HepG2 (cell line): ENCODE data around the gene ALDH7A1. TPM values are rescaled to one million over a fixed set of nuclear protein-coding genes. Genes with fewer than 3 reads are reported as not detected.

ENCODE experiments used
- ATAC-seq: fragments of 200-7000 bp; cut with Tn5 transposase; 3 replicates; pipeline ENCODE4 v1.9.1; 2020; ENCODE audit warnings: mild to moderate bottlenecking, moderate library complexity
- BruUV-seq: library from RNA; stranded (reverse); fragments of 400-500 nt; replicated peaks from 2 replicates; lab custom pipeline; 2021; lab: Mats Ljungman, UMichigan
- CTCF ChIA-PET: fragments of 300-600 bp; formaldehyde crosslinking; extraction: SDS; loops from one replicate; lab custom pipeline; 2021; ENCODE audit warnings: low total read pairs, inconsistent platforms, low intra/inter-chr PET ratio; lab: Yijun Ruan, JAX
- POLR2A ChIA-PET: fragments of 350-600 bp; sonication (Branson Sonifier 250); formaldehyde crosslinking; loops from one replicate; lab custom pipeline; 2020; ENCODE audit warnings: antibody characterized with exemption, inconsistent platforms; lab: Yijun Ruan, JAX
- DNase-seq: peaks from one replicate; pipeline ENCODE4 v3.0.0-alpha.2; 2015; ENCODE audit warnings: low spot score
- FAIRE-seq: peaks from 3 replicates; lab custom pipeline; 2011; peaks lifted over from hg19 to GRCh38; lab: Jason Lieb, UNC
- H2AFZ ChIP-seq: one replicate; pipeline ENCODE4 v1.6.1; 2011; ENCODE audit warnings: low read length, inconsistent platforms
- H3K27ac ChIP-seq: fragments of 300-600 bp; 3 replicates; pipeline ENCODE4 v1.8.0; 2011; ENCODE audit warnings: mixed run types, mild to moderate bottlenecking, mixed read lengths, low read length, inconsistent platforms; ENCODE audit not compliant: insufficient read depth; ENCODE audit errors: extremely low read length
- H3K27me3 ChIP-seq, 2 experiments: fragments of 200-600 bp in 1 of 2; 2 replicates in 1 of 2; 3 replicates in 1 of 2; pipeline versions ENCODE4 v1.6.0 to v1.8.0; 2011; ENCODE audit warnings: low read length in 2 of 2, mild to moderate bottlenecking in 2 of 2, moderate library complexity in 2 of 2, inconsistent platforms in 1 of 2; ENCODE audit not compliant: insufficient read depth in 2 of 2, control insufficient read depth in 1 of 2
- H3K36me3 ChIP-seq, 2 experiments: fragments of 200-600 bp in 1 of 2; replicated peaks in 1 of 2; 2 replicates in 1 of 2; 3 replicates in 1 of 2; pipeline versions ENCODE4 v1.5.1 to v1.8.0; 2011; ENCODE audit warnings: low read length in 2 of 2, inconsistent platforms in 1 of 2; ENCODE audit not compliant: insufficient read depth in 2 of 2, control insufficient read depth in 1 of 2
- H3K4me1 ChIP-seq: 2 replicates; pipeline ENCODE4 v1.5.1; 2012; ENCODE audit warnings: low read length, inconsistent platforms; ENCODE audit not compliant: insufficient read depth
- H3K4me2 ChIP-seq: 2 replicates; pipeline ENCODE4 v1.6.0; 2011; ENCODE audit warnings: low read depth, low read length, inconsistent platforms
- H3K4me3 ChIP-seq, 3 experiments: fragments of 200-600 bp in 1 of 3; sonication (generic), shearing (Covaris generic) in 1 of 3; replicated peaks in 1 of 3; 2 replicates each; pipeline ENCODE4 v1.5.1; 2011 to 2016; ENCODE audit warnings: low read length in 3 of 3, inconsistent platforms in 2 of 3, low read depth in 2 of 3, mild to moderate bottlenecking in 2 of 3, control low read depth in 1 of 3, mixed read lengths in 1 of 3; ENCODE audit not compliant: insufficient read depth in 1 of 3
- H3K79me2 ChIP-seq: one replicate; pipeline ENCODE4 v1.6.1; 2011; ENCODE audit warnings: low read length, inconsistent platforms; ENCODE audit not compliant: insufficient read depth
- H3K9ac ChIP-seq: 2 replicates; pipeline ENCODE4 v1.6.0; 2011; ENCODE audit warnings: mild to moderate bottlenecking, low read depth, low read length, inconsistent platforms; ENCODE audit not compliant: insufficient read depth
- H3K9me3 ChIP-seq: 2 replicates; pipeline ENCODE4 v1.5.1; 2012; ENCODE audit warnings: mild to moderate bottlenecking, low read length
- H4K20me1 ChIP-seq: 2 replicates; pipeline ENCODE4 v1.6.0; 2011; ENCODE audit warnings: inconsistent platforms, mild to moderate bottlenecking, low read length, moderate library complexity; ENCODE audit not compliant: insufficient read depth
- AGO1 ChIP-seq: fragments of 200-400 bp; formaldehyde crosslinking; IDR thresholded peaks from 2 replicates; pipeline ENCODE4 v1.6.1; 2017; ENCODE audit warnings: mild to moderate bottlenecking, low read depth, low read length, moderate library complexity; ENCODE audit not compliant: poor library complexity, severe bottlenecking
- ATF7 ChIP-seq, 2 experiments: fragments of 450-650 bp in 1 of 2; sonication (generic) in 1 of 2; formaldehyde crosslinking in 1 of 2; IDR thresholded peaks; 2 replicates each; pipeline versions ENCODE4 v1.4.0 to v1.6.1; 2016 to 2020; ENCODE audit warnings: antibody characterized with exemption in 1 of 2, mild to moderate bottlenecking in 1 of 2, missing genetic modification reagents in 1 of 2
- CREB1 ChIP-seq, 2 experiments: fragments of 450-650 bp in 1 of 2; IDR thresholded peaks; 2 replicates each; pipeline ENCODE4 v1.6.1; 2016 to 2017; ENCODE audit warnings: control low read depth in 1 of 2, mild to moderate bottlenecking in 1 of 2, missing compliant biosample characterization in 1 of 2, missing genetic modification characterization in 1 of 2
- MAFG ChIP-seq: sonication (generic); formaldehyde crosslinking; IDR thresholded peaks from 2 replicates; pipeline ENCODE4 v1.5.1; 2020; ENCODE audit warnings: mild to moderate bottlenecking, missing genetic modification reagents
- NCOR1 ChIP-seq: fragments of 200-600 bp; sonication (generic); IDR thresholded peaks from 2 replicates; pipeline ENCODE4 v1.7.0; 2017; ENCODE audit warnings: antibody characterized with exemption, low read length, borderline replicate concordance
- STAG1 ChIP-seq: sonication (generic); formaldehyde crosslinking; IDR thresholded peaks from 2 replicates; pipeline ENCODE4 v1.4.0; 2020; ENCODE audit warnings: missing genetic modification reagents
- SYNCRIP ChIP-seq: fragments of 200-400 bp; formaldehyde crosslinking; IDR thresholded peaks from 2 replicates; pipeline ENCODE4 v1.6.1; 2018; ENCODE audit warnings: mild to moderate bottlenecking, low read depth, low read length; ENCODE audit not compliant: insufficient read depth
- TBP ChIP-seq: sonication (generic); formaldehyde crosslinking; IDR thresholded peaks from 2 replicates; pipeline ENCODE4 v1.5.0; 2020; ENCODE audit warnings: missing genetic modification reagents
- ZBTB21 ChIP-seq: sonication (generic); formaldehyde crosslinking; IDR thresholded peaks from 2 replicates; pipeline ENCODE4 v1.4.0; 2020; ENCODE audit warnings: missing genetic modification reagents
- ZFP82 ChIP-seq: sonication (generic); formaldehyde crosslinking; IDR thresholded peaks from 2 replicates; pipeline ENCODE4 v1.5.1; 2020; ENCODE audit warnings: mild to moderate bottlenecking, missing genetic modification reagents, borderline replicate concordance
- ZKSCAN5 ChIP-seq: sonication (generic); formaldehyde crosslinking; IDR thresholded peaks from 2 replicates; pipeline ENCODE4 v1.5.1; 2020; ENCODE audit warnings: mild to moderate bottlenecking, missing genetic modification reagents
- ZNF333 ChIP-seq: sonication (generic); formaldehyde crosslinking; IDR thresholded peaks from 2 replicates; pipeline ENCODE4 v1.4.0; 2020; ENCODE audit warnings: mild to moderate bottlenecking, missing genetic modification reagents, borderline replicate concordance
- ZNF468 ChIP-seq: sonication (generic); formaldehyde crosslinking; IDR thresholded peaks from 2 replicates; pipeline ENCODE4 v1.8.0; 2022; ENCODE audit warnings: mild to moderate bottlenecking, moderate library complexity, missing genetic modification reagents
- ZNF546 ChIP-seq: sonication (generic); formaldehyde crosslinking; conservative IDR thresholded peaks from 2 replicates; pipeline ENCODE4 v1.8.1; 2023; ENCODE audit warnings: mild to moderate bottlenecking, missing genetic modification reagents
- ZNF792 ChIP-seq: IDR thresholded peaks from 2 replicates; pipeline ENCODE4 v1.6.1; 2016
- WGBS: methylation state at CpG from one replicate; pipeline ENCODE4 v1.1.6; 2017; ENCODE audit warnings: low lambda C conversion rate; 5-methylcytosine and 5-hydroxymethylcytosine counted together
- in situ Hi-C: cut with HindIII; loops from 2 replicates; pipeline ENCODE4 v1.10.0; 2017; ENCODE audit warnings: low pct_unique_long_range_greater_than_20kb; ENCODE audit not compliant: extremely low pct_ligation_motif_present
- intact Hi-C: fragments of 100-400 bp; cut with micrococcal nuclease; formaldehyde crosslinking; loops from one replicate; pipeline ENCODE4 v1.10.0; 2022; ENCODE audit not compliant: unreplicated experiment
- polyA plus RNA-seq, 8 experiments: library from polyadenylated mRNA; depleted of rRNA in 3 of 8; stranded (reverse) in 7 of 8; unstranded in 1 of 8; fragments of >200 nt; fragmentation: Illumina TruSeq in 4 of 8; extraction: Trizol in 4 of 8; gene quantifications; 2 replicates each; pipeline versions ENCODE4 v1.2.1 to v1.2.3, GENCODE V29; 2011 to 2016; ENCODE audit warnings: low read depth in 4 of 8, missing spikeins in 1 of 8, mixed read lengths in 1 of 8; ENCODE audit not compliant: insufficient read depth in 1 of 8
- total RNA-seq, 5 experiments: library from RNA; depleted of rRNA; stranded (reverse); fragments of >200 nt; fragmentation: Illumina TruSeq; extraction: Trizol; gene quantifications; 2 replicates each; pipeline ENCODE4 v1.2.3, GENCODE V29; 2016; ENCODE audit warnings: low read depth in 1 of 5
- TF ChIP-seq, protein P1 (sequence below): sonication (generic); formaldehyde crosslinking; IDR thresholded peaks from 2 replicates; pipeline ENCODE4 v1.4.0; 2020; ENCODE audit warnings: mild to moderate bottlenecking, low read depth, missing genetic modification reagents

ALDH7A1 gene
- total and polyA plus RNA-seq, 2 of the 13 experiments (the other 11 are each of a cell fraction or from before 2014, with no cell fraction given): 69.0 to 100 TPM

DNA sequence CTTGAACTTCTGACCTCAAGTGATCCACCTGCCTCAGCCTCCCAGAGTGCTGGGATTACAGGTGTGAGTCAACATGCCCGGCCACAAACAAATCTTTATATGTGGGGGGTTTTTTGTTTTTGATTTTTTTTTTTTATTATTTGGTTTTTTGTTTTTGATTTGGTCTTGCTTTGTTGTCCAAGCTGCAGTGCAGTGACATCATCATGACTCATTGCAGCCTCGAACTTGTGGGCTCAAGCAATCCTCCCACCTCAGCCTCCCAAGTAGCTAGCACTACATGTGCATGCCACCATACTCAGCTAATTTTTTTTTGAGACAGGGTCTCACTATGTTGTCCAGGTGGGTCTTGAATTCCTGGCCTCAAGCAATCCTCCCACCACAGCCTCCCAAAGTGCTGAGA, 42.4 kb downstream of the ALDH7A1 start:
- WGBS: 92% methylated on average over 2 of the region's 2 CpGs
- no peak for TF ChIP-seq ZKSCAN5 (CRISPR knock-in tag)
- peak; percentile 65 for TF ChIP-seq CREB1 (IDR thresholded peaks at IDR 0.05)
- TF ChIP-seq CREB1 (CRISPR knock-in tag; IDR thresholded peaks at IDR 0.05): no peak
- peak; percentile 60; the same call in 1 of the 2 replicates for TF ChIP-seq ATF7 (IDR thresholded peaks at IDR 0.05)
- TF ChIP-seq ATF7 (CRISPR knock-in tag; IDR thresholded peaks at IDR 0.05): no peak
- TF ChIP-seq ZNF792 (CRISPR knock-in tag): no peak
- TF ChIP-seq AGO1: no peak

DNA sequence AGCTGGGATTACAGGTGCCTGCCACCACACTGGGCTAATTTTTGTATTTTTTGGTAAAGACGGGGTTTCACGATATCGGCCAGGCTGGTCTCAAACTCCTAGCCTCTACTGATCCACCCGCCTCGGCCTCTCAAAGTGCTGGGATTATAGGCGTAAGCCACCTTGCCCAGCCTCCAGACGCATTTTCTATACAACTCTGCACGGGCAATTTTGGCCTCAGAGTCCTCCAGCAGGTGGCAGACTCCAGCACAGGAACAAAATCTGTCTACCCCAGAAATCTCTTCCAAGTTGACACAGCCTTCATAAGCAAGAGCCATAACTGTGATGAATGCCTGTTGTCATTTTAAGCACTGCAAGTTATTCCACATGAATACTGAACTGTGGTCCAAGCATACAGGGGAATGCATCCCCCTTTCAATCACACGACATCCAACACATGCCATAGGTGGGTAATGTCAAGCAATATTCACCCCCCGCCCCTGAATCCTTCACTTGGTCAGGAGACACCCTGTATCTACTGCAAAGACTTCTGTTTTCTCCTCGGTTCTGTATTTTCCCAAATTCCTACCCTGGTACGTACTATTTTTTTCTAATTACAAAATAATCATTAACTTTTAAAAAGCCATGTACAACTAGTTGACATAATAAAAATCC, 50.8 kb downstream of the ALDH7A1 start:
- FAIRE-seq: peak; percentile 50
- CTCF ChIA-PET: interaction anchor here (1.3 to 1.6 kb wide), 3 partner anchors 51 to 205 kb away, joined by 4 to 6 read pairs (median 5); partner anchors contain the start of genes ALDH7A1 and PHAX
- Histone ChIP-seq H4K20me1 (no peaks in the 10 kb centered on the region), H3K4me3 (no peak overlapping the region), H3K4me2 (peak overlapping the region; percentile 55), H3K4me1 (peaks cover 26% of the 10 kb centered on the region), H3K9me3 (no peaks in the 10 kb centered on the region), H3K27me3 (no peaks in the 10 kb centered on the region), H2AFZ (no peak overlapping the region), H3K27ac (peak overlapping the region; percentile 60), H3K36me3 (peaks cover 8 to 29% of the 10 kb centered on the region in 2 experiments), H3K9ac (no peak overlapping the region), H3K79me2 (no peaks in the 10 kb centered on the region)
- peak; percentile 86 for ATAC-seq
- POLR2A ChIA-PET: interaction anchor here (1.6 kb wide), 1 partner anchor 51 kb away, joined by 16 read pairs; the partner anchor contains the start of gene ALDH7A1
- in situ Hi-C loops (no loop called here), intact Hi-C loops (loop anchor here (1.0 to 5.0 kb wide), 2 partner anchors 51 to 263 kb away; partner anchors contain the start of gene ALDH7A1)
- WGBS: 50% methylated on average over 12 of the region's 12 CpGs
- peak; percentile 58 for DNase-seq
- BruUV-seq: no TSS peak
- TF ChIP-seq MAFG (CRISPR knock-in tag) (no peak), ZBTB21 (CRISPR knock-in tag) (no peak), SYNCRIP (no peak), TBP (CRISPR knock-in tag) (no peak), NCOR1 (0 out of 2 replicates have a peak, but pooled peaks have one; percentile 8), ZNF546 (no peak), ZNF468 (CRISPR knock-in tag) (no peak), STAG1 (peak; percentile 43), ZFP82 (CRISPR knock-in tag) (peak; percentile 29; the same call in 1 of the 2 replicates), ZNF333 (CRISPR knock-in tag) (no peak)
- TF ChIP-seq, protein P1, sequence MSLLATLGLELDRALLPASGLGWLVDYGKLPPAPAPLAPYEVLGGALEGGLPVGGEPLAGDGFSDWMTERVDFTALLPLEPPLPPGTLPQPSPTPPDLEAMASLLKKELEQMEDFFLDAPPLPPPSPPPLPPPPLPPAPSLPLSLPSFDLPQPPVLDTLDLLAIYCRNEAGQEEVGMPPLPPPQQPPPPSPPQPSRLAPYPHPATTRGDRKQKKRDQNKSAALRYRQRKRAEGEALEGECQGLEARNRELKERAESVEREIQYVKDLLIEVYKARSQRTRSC (CRISPR knock-in tag): no peak

More for the DNA sequence above, 42.4 kb downstream of the ALDH7A1 start:
- intact Hi-C loops: no loop called here
- H3K4me1 ChIP-seq: no peaks in the 10 kb centered on the region
- H3K79me2 ChIP-seq: no peaks in the 10 kb centered on the region
- H3K9me3 ChIP-seq: no peaks in the 10 kb centered on the region
- ChIA-PET POLR2A (no interaction called here), CTCF (no interaction called here)
- DNase-seq (no peak), ATAC-seq (no peak), FAIRE-seq (no peak)
- no TSS peak for BruUV-seq
- no peak overlapping the region for H3K27ac ChIP-seq
- no peak overlapping the region for H3K4me2 ChIP-seq
- no peak overlapping the region for H2AFZ ChIP-seq
- no peaks in the 10 kb centered on the region for H4K20me1 ChIP-seq
- H3K4me3 ChIP-seq: no peak overlapping the region
- H3K36me3 ChIP-seq: peaks cover 21 to 72% of the 10 kb centered on the region in 2 experiments
- H3K27me3 ChIP-seq: no peaks in the 10 kb centered on the region
- H3K9ac ChIP-seq: no peak overlapping the region
- in situ Hi-C loops: no loop called here
